ENCODE data around the gene REM2. TPM values are rescaled to one million over a fixed set of nuclear protein-coding genes. Genes with fewer than 3 reads are reported as not detected.
A peak's percentile ranks its signal among the peaks of the same experiment; 100 is the strongest.

Gene REM2
- total and polyA plus RNA-seq, 4 donors = 0.88 to 0.98 (median 0.92) TPM; not detected in 1

GRCh38 chr14:22915886-22916521 is 33.0 kb downstream of the REM2 start:
- Histone ChIP-seq H3K27me3 (ENCODE audit: control insufficient read depth in 3 of 3, insufficient read depth in 3 of 3, low read length in 2 of 3) (no peaks in the 10 kb centered on the region), H3K4me3 (no peak overlapping the region), H3K36me3 (ENCODE audit: control insufficient read depth in 4 of 4, insufficient read depth in 4 of 4, low read length in 4 of 4) (peaks cover 3 to 19% (median 9%) of the 10 kb centered on the region in 4 donors), H3K9me3 (ENCODE audit: control insufficient read depth in 4 of 4, insufficient read depth in 3 of 4, low read length in 3 of 4) (no peaks in the 10 kb centered on the region), H3K4me1 (ENCODE audit: control insufficient read depth in 5 of 5, insufficient read depth in 5 of 5, low read length in 5 of 5) (peaks cover 0 to 13% (median 6%) of the 10 kb centered on the region in 5 donors), H3K27ac (ENCODE audit: low read depth in 1 of 2, low read length in 1 of 2) (peak overlapping the region in 1 of 2 donors; percentile 77), H3K9ac (ENCODE audit: insufficient read depth in 1 of 2, low read length in 2 of 2) (peak overlapping the region in 1 of 2 donors; percentile 20)
- TF ChIP-seq CTCF (IDR thresholded peaks at IDR 0.05; ENCODE audit: control extremely low read depth, extremely low read depth) = no peak
- 38 to 63% methylated on average over 8 of the region's 8 CpGs for WGBS, 2 donors
- peak in 1 of 3 donors; percentile 19 for DNase-seq
- ATAC-seq (ENCODE audit: insufficient read depth, low FRiP score) = no peak

GRCh38 chr14:22918804-22919600 is 36.0 kb downstream of the REM2 start, which contains the start of gene RBM23:
TSS of gene RBM23 (minus strand) at chr14:22919149.
- 0 to 1% methylated on average over 46 of the region's 46 CpGs for WGBS, 2 donors
- ATAC-seq (ENCODE audit: insufficient read depth, low FRiP score) (peak; percentile 91), DNase-seq (peak; percentile 100)
- Histone ChIP-seq H3K27ac (ENCODE audit: low read depth in 1 of 2, low read length in 1 of 2) (peak within 1 kb of the TSS; percentile 95 to 100), H3K36me3 (ENCODE audit: control insufficient read depth in 4 of 4, insufficient read depth in 4 of 4, low read length in 4 of 4) (peaks cover 18 to 39% (median 25%) of the 10 kb centered on the region in 4 donors), H3K9me3 (ENCODE audit: control insufficient read depth in 4 of 4, insufficient read depth in 3 of 4, low read length in 3 of 4) (no peaks in the 10 kb centered on the region), H3K4me1 (ENCODE audit: control insufficient read depth in 5 of 5, insufficient read depth in 5 of 5, low read length in 5 of 5) (peaks cover 0 to 13% (median 6%) of the 10 kb centered on the region in 5 donors), H3K4me3 (peak within 1 kb of the TSS; percentile 95), H3K27me3 (ENCODE audit: control insufficient read depth in 3 of 3, insufficient read depth in 3 of 3, low read length in 2 of 3) (no peaks in the 10 kb centered on the region), H3K9ac (ENCODE audit: insufficient read depth in 1 of 2, low read length in 2 of 2) (peak within 1 kb of the TSS; percentile 99 to 100)
- no peak for TF ChIP-seq CTCF (IDR thresholded peaks at IDR 0.05; ENCODE audit: control extremely low read depth, extremely low read depth)

- H3K27me3 ChIP-seq (ENCODE audit: control insufficient read depth in 3 of 3, insufficient read depth in 3 of 3, low read length in 2 of 3) = no peaks in the 10 kb centered on the region
- H3K4me3 ChIP-seq = peak overlapping the region; percentile 40
- WGBS, 2 donors = 5 to 9% methylated on average over 10 of the region's 10 CpGs
- H3K9me3 ChIP-seq (ENCODE audit: control insufficient read depth in 4 of 4, insufficient read depth in 3 of 4, low read length in 3 of 4) = no peaks in the 10 kb centered on the region
- DNase-seq (no peak), ATAC-seq (ENCODE audit: insufficient read depth, low FRiP score) (peak; percentile 2)
- peak overlapping the region; percentile 64 to 92 for H3K9ac ChIP-seq (ENCODE audit: insufficient read depth in 1 of 2, low read length in 2 of 2)
- peaks cover 0 to 13% (median 6%) of the 10 kb centered on the region in 5 donors for H3K4me1 ChIP-seq (ENCODE audit: control insufficient read depth in 5 of 5, insufficient read depth in 5 of 5, low read length in 5 of 5)
- no peak for TF ChIP-seq CTCF (IDR thresholded peaks at IDR 0.05; ENCODE audit: control extremely low read depth, extremely low read depth)
- peaks cover 23 to 43% (median 31%) of the 10 kb centered on the region in 4 donors for H3K36me3 ChIP-seq (ENCODE audit: control insufficient read depth in 4 of 4, insufficient read depth in 4 of 4, low read length in 4 of 4)
- peak overlapping the region; percentile 72 to 91 for H3K27ac ChIP-seq (ENCODE audit: low read depth in 1 of 2, low read length in 1 of 2)
These were observed 36.5 kb downstream of the REM2 start for GRCh38 chr14:22919601-22919921.

Measured in lung (tissue), 12 donors.